GM23338 (cell line): ENCODE data around the gene LYPD4. TPM values are rescaled to one million over a fixed set of nuclear protein-coding genes. Genes with fewer than 3 reads are reported as not detected.

Source experiments
- ATAC-seq: fragments of 200-7000 bp; cut with Tn5 transposase; 3 replicates; pipeline ENCODE4 v1.9.1; 2020
- DNase-seq: peaks from one replicate; pipeline ENCODE4 v3.0.0-alpha.2; 2015; ENCODE audit warnings: low spot score
- H2AFZ ChIP-seq: fragments of 200-600 bp; sonication (generic); 2 replicates; pipeline ENCODE4 v1.8.0; 2016; ENCODE audit warnings: antibody characterized with exemption, mild to moderate bottlenecking, moderate library complexity
- H3F3A ChIP-seq: fragments of 200-600 bp; sonication (generic); replicated peaks from 2 replicates; pipeline ENCODE4 v1.8.0; 2017; ENCODE audit warnings: antibody characterized with exemption, mixed run types, low read depth
- H3K27ac ChIP-seq: fragments of 200-600 bp; sonication (generic); 2 replicates; pipeline ENCODE4 v1.6.1; 2016; ENCODE audit warnings: low read depth
- H3K27me3 ChIP-seq: fragments of 200-600 bp; sonication (generic); 2 replicates; pipeline ENCODE4 v1.8.0; 2016; ENCODE audit warnings: mild to moderate bottlenecking, mixed run types, moderate library complexity; ENCODE audit not compliant: insufficient read depth
- H3K36me3 ChIP-seq: fragments of 200-600 bp; sonication (generic); 2 replicates; pipeline ENCODE4 v1.8.0; 2016; ENCODE audit warnings: mild to moderate bottlenecking; ENCODE audit not compliant: insufficient read depth
- H3K4me1 ChIP-seq: fragments of 200-600 bp; sonication (generic); 2 replicates; pipeline ENCODE4 v1.8.0; 2016; ENCODE audit warnings: mild to moderate bottlenecking, moderate library complexity; ENCODE audit not compliant: insufficient read depth
- H3K4me2 ChIP-seq: fragments of 200-600 bp; sonication (generic); 2 replicates; pipeline ENCODE4 v1.7.1; 2017; ENCODE audit warnings: mixed run types
- H3K4me3 ChIP-seq: fragments of 200-600 bp; sonication (generic); 2 replicates; pipeline ENCODE4 v1.6.1; 2016; ENCODE audit warnings: mixed run types
- H3K79me2 ChIP-seq: fragments of 200-600 bp; sonication (generic); replicated peaks from 2 replicates; pipeline ENCODE4 v1.8.0; 2017; ENCODE audit warnings: mild to moderate bottlenecking; ENCODE audit not compliant: insufficient read depth
- H3K9me2 ChIP-seq: fragments of 200-600 bp; sonication (generic); 2 replicates; pipeline ENCODE4 v1.8.0; 2017; ENCODE audit not compliant: insufficient read depth
- H4K20me1 ChIP-seq: fragments of 200-600 bp; sonication (generic); replicated peaks from 2 replicates; pipeline ENCODE4 v1.8.0; 2017; ENCODE audit warnings: mild to moderate bottlenecking; ENCODE audit not compliant: insufficient read depth
- H3K27ac Mint-ChIP-seq: 2 replicates; pipeline ENCODE4 v1.8.0; 2020; ENCODE audit warnings: inconsistent platforms, mild to moderate bottlenecking, moderate library complexity, mixed read lengths
- H3K27me3 Mint-ChIP-seq: 3 replicates; pipeline ENCODE4 v1.8.0; 2022; ENCODE audit warnings: low read depth, mild to moderate bottlenecking, moderate library complexity, mixed read lengths, inconsistent platforms; ENCODE audit not compliant: insufficient read depth, poor library complexity
- H3K36me3 Mint-ChIP-seq: 3 replicates; pipeline ENCODE4 v1.8.0; 2021; ENCODE audit warnings: low read depth, mild to moderate bottlenecking, inconsistent platforms, moderate library complexity, mixed read lengths
- H3K4me1 Mint-ChIP-seq: 3 replicates; pipeline ENCODE4 v1.8.0; 2020; ENCODE audit warnings: mild to moderate bottlenecking, inconsistent platforms, mixed read lengths
- H3K4me3 Mint-ChIP-seq: 3 replicates; pipeline ENCODE4 v1.8.0; 2021; ENCODE audit warnings: moderate library complexity, mild to moderate bottlenecking, inconsistent platforms, mixed read lengths
- H3K9me3 Mint-ChIP-seq: 3 replicates; pipeline ENCODE4 v1.8.0; 2020; ENCODE audit warnings: moderate library complexity, mild to moderate bottlenecking, inconsistent platforms, mixed read lengths
- CREB1 ChIP-seq: fragments of 250-450 bp; sonication (Bioruptor Pico); IDR thresholded peaks from 2 replicates; pipeline ENCODE4 v1.5.0; 2020; ENCODE audit warnings: low read depth, mild to moderate bottlenecking, moderate library complexity
- ETS1 ChIP-seq: IDR thresholded peaks from 2 replicates; pipeline ENCODE4 v1.6.1; 2016; ENCODE audit warnings: antibody characterized with exemption
- EZH2 ChIP-seq: fragments of 200-600 bp; sonication (generic); IDR thresholded peaks from one replicate; pipeline ENCODE4 v1.8.0; 2017; ENCODE audit warnings: antibody characterized with exemption, mild to moderate bottlenecking, low read depth; ENCODE audit not compliant: unreplicated experiment
- EZH2phosphoT487 ChIP-seq: fragments of 200-600 bp; sonication (generic); IDR thresholded peaks from one replicate; pipeline ENCODE4 v1.8.1; 2018; ENCODE audit warnings: antibody characterized with exemption; ENCODE audit not compliant: unreplicated experiment
- JUNB ChIP-seq: IDR thresholded peaks from one replicate; pipeline ENCODE4 v1.6.1; 2016; ENCODE audit warnings: antibody characterized with exemption; ENCODE audit not compliant: unreplicated experiment
- NANOG ChIP-seq: IDR thresholded peaks from 2 replicates; pipeline ENCODE4 v1.6.1; 2016; ENCODE audit warnings: antibody characterized with exemption, borderline replicate concordance
- POLR2AphosphoS5 ChIP-seq: IDR thresholded peaks from 2 replicates; pipeline ENCODE4 v1.6.1; 2016; ENCODE audit warnings: antibody characterized with exemption, low read depth
- REST ChIP-seq: IDR thresholded peaks from one replicate; pipeline ENCODE4 v1.6.1; 2018; ENCODE audit warnings: antibody characterized with exemption; ENCODE audit not compliant: unreplicated experiment
- STAT1 ChIP-seq: IDR thresholded peaks from one replicate; pipeline ENCODE4 v1.6.1; 2016; ENCODE audit warnings: antibody characterized with exemption; ENCODE audit not compliant: unreplicated experiment
- ZNF114 ChIP-seq: fragments of 250-450 bp; sonication (Bioruptor Pico); IDR thresholded peaks from 2 replicates; pipeline ENCODE4 v1.5.0; 2020; ENCODE audit warnings: mild to moderate bottlenecking, moderate library complexity
- ZNF331 ChIP-seq: fragments of 250-450 bp; sonication (Bioruptor Pico); IDR thresholded peaks from 2 replicates; pipeline ENCODE4 v1.5.0; 2020; ENCODE audit warnings: low read depth, mild to moderate bottlenecking, moderate library complexity
- polyA plus RNA-seq: library from polyadenylated mRNA; unstranded; fragments of >200 nt; fragmentation: Nextera tagmentation; extraction: Ambion mirVana; gene quantifications from 2 replicates; pipeline ENCODE4 v1.2.1, GENCODE V29; 2016
- total RNA-seq: library from RNA; depleted of rRNA; stranded (reverse); fragments of >200 nt; shearing (Covaris generic); gene quantifications from 2 replicates; pipeline ENCODE4 v1.2.3, GENCODE V29; 2014
- TF ChIP-seq, protein P1 (sequence below), 2 experiments: fragments of 200-600 bp in 1 of 2; sonication (generic) in 1 of 2; conservative IDR thresholded peaks; 2 replicates each; pipeline versions ENCODE4 v1.5.1 to v1.6.1; 2016 to 2017; ENCODE audit warnings: antibody characterized with exemption in 2 of 2, low read depth in 2 of 2, mild to moderate bottlenecking in 2 of 2, moderate library complexity in 1 of 2
- TF ChIP-seq, protein P2 (sequence below): fragments of 250-450 bp; sonication (Bioruptor Pico); IDR thresholded peaks from 2 replicates; pipeline ENCODE4 v1.5.0; 2020; ENCODE audit warnings: mild to moderate bottlenecking, moderate library complexity

The LYPD4 gene
- total and polyA plus RNA-seq, 2 experiments from 2014 or later: not detected

- TF ChIP-seq, protein P1, sequence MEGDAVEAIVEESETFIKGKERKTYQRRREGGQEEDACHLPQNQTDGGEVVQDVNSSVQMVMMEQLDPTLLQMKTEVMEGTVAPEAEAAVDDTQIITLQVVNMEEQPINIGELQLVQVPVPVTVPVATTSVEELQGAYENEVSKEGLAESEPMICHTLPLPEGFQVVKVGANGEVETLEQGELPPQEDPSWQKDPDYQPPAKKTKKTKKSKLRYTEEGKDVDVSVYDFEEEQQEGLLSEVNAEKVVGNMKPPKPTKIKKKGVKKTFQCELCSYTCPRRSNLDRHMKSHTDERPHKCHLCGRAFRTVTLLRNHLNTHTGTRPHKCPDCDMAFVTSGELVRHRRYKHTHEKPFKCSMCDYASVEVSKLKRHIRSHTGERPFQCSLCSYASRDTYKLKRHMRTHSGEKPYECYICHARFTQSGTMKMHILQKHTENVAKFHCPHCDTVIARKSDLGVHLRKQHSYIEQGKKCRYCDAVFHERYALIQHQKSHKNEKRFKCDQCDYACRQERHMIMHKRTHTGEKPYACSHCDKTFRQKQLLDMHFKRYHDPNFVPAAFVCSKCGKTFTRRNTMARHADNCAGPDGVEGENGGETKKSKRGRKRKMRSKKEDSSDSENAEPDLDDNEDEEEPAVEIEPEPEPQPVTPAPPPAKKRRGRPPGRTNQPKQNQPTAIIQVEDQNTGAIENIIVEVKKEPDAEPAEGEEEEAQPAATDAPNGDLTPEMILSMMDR (conservative IDR thresholded peaks at IDR 0.05; ENCODE audit: low read depth in 2 of 2): no peak
- no peak for TF ChIP-seq EZH2
- no peak for TF ChIP-seq JUNB
- TF ChIP-seq NANOG: no peak
- no peak for TF ChIP-seq POLR2AphosphoS5
- no peak for TF ChIP-seq ZNF331
- no peak for TF ChIP-seq EZH2phosphoT487
- TF ChIP-seq ETS1: no peak
- no peak for TF ChIP-seq STAT1
- TF ChIP-seq CREB1 (CRISPR knock-in tag): no peak
- TF ChIP-seq ZNF114: no peak
- TF ChIP-seq, protein P2, sequence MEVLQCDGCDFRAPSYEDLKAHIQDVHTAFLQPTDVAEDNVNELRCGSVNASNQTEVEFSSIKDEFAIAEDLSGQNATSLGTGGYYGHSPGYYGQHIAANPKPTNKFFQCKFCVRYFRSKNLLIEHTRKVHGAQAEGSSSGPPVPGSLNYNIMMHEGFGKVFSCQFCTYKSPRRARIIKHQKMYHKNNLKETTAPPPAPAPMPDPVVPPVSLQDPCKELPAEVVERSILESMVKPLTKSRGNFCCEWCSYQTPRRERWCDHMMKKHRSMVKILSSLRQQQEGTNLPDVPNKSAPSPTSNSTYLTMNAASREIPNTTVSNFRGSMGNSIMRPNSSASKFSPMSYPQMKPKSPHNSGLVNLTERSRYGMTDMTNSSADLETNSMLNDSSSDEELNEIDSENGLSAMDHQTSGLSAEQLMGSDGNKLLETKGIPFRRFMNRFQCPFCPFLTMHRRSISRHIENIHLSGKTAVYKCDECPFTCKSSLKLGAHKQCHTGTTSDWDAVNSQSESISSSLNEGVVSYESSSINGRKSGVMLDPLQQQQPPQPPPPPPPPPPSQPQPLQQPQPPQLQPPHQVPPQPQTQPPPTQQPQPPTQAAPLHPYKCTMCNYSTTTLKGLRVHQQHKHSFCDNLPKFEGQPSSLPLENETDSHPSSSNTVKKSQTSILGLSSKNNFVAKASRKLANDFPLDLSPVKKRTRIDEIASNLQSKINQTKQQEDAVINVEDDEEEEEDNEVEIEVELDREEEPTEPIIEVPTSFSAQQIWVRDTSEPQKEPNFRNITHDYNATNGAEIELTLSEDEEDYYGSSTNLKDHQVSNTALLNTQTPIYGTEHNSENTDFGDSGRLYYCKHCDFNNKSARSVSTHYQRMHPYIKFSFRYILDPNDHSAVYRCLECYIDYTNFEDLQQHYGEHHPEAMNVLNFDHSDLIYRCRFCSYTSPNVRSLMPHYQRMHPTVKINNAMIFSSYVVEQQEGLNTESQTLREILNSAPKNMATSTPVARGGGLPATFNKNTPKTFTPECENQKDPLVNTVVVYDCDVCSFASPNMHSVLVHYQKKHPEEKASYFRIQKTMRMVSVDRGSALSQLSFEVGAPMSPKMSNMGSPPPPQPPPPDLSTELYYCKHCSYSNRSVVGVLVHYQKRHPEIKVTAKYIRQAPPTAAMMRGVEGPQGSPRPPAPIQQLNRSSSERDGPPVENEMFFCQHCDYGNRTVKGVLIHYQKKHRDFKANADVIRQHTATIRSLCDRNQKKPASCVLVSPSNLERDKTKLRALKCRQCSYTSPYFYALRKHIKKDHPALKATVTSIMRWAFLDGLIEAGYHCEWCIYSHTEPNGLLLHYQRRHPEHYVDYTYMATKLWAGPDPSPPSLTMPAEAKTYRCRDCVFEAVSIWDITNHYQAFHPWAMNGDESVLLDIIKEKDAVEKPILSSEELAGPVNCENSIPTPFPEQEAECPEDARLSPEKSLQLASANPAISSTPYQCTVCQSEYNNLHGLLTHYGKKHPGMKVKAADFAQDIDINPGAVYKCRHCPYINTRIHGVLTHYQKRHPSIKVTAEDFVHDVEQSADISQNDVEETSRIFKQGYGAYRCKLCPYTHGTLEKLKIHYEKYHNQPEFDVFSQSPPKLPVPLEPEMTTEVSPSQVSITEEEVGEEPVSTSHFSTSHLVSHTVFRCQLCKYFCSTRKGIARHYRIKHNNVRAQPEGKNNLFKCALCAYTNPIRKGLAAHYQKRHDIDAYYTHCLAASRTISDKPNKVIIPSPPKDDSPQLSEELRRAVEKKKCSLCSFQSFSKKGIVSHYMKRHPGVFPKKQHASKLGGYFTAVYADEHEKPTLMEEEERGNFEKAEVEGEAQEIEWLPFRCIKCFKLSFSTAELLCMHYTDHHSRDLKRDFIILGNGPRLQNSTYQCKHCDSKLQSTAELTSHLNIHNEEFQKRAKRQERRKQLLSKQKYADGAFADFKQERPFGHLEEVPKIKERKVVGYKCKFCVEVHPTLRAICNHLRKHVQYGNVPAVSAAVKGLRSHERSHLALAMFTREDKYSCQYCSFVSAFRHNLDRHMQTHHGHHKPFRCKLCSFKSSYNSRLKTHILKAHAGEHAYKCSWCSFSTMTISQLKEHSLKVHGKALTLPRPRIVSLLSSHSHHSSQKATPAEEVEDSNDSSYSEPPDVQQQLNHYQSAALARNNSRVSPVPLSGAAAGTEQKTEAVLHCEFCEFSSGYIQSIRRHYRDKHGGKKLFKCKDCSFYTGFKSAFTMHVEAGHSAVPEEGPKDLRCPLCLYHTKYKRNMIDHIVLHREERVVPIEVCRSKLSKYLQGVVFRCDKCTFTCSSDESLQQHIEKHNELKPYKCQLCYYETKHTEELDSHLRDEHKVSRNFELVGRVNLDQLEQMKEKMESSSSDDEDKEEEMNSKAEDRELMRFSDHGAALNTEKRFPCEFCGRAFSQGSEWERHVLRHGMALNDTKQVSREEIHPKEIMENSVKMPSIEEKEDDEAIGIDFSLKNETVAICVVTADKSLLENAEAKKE (CRISPR knock-in tag): no peak
- no peak for TF ChIP-seq REST
- Histone ChIP-seq H3K79me2 (peaks cover 43% of the 10 kb centered on the region), H3F3A (peaks cover 85% of the 10 kb centered on the region), H3K4me2 (no peak overlapping the region), H3K4me3 (no peak overlapping the region), H4K20me1 (peaks cover 60% of the 10 kb centered on the region), H3K36me3 (peaks cover 65% of the 10 kb centered on the region), H3K4me1 (peaks cover 19% of the 10 kb centered on the region), H3K27ac (peak overlapping the region; percentile 98), H3K27me3 (no peaks in the 10 kb centered on the region), H2AFZ (no peak overlapping the region), H3K9me2 (no peaks in the 10 kb centered on the region)
- Mint-ChIP-seq H3K4me3 (no peak overlapping the region), H3K27me3 (peaks cover 38% of the 10 kb centered on the region), H3K4me1 (peaks cover 19% of the 10 kb centered on the region), H3K27ac (peak overlapping the region; percentile 23; the same call in 1 of the 2 replicates), H3K9me3 (no peaks in the 10 kb centered on the region), H3K36me3 (peaks cover 80% of the 10 kb centered on the region)
- DNase-seq (no peak), ATAC-seq (no peak)
These were observed 24.5 kb upstream of the LYPD4 start for GRCh38 chr19:41868989-41869300.
